Keratinocyte (primary cell): ENCODE data around the gene ANKS6.

Source experiments
- CTCF ChIP-seq, 3 experiments: IDR thresholded peaks in 1 of 3; conservative IDR thresholded peaks in 1 of 3; optimal IDR thresholded peaks in 1 of 3; 2 replicates in 2 of 3; 3 replicates in 1 of 3; pipeline versions ENCODE3 to v1.5.1; 2011; ENCODE audit warnings: low read length in 3 of 3, mild to moderate bottlenecking in 3 of 3, moderate library complexity in 2 of 3, control low read depth in 1 of 3, inconsistent platforms in 1 of 3; ENCODE audit not compliant: insufficient read depth in 2 of 3; ENCODE audit errors: extremely low read depth in 1 of 3
- EZH2 ChIP-seq: IDR thresholded peaks from one replicate; pipeline ENCODE4 v1.6.1; 2012; ENCODE audit warnings: inconsistent platforms, mild to moderate bottlenecking, low read length, moderate library complexity

DNA sequence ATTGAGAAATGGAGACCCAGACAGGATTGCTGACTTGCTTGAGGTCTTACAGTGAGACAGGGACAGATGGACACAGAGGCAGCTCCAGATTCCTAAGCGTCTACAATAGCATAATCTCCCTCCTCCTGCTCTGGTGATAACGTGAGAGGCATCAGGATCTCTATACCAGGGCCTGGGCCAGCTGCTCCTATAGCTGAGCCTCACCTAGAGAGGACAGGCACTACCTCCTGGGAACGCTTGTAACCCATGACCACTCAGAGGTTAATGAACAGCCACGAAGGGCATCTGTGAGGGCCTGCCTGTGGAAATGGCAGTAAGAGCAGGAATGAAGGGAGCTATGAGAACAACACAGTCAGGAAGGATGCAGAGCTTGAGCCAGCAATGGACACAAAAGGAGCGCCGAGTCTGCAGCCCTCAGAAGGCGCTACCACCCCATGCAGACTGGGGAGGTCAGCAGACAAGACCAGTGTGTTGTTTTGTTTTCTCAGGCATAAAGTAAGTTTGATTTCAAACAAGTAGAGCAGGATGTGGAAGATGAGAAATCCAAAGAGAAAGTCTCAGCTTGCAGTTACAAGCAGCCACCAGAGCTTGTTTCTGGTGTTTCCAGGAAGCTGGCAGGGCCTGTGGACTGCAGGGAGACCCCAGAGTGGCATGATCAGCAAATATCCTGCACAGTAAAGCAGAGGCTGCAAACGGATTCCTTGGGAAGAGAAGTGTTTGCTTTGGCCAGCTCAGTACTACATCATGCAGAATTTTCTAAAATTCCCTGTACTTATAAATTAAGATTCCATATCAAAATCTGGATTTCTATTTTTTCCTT lies 17.4 kb downstream of the ANKS6 start:
- TF ChIP-seq EZH2, result no peak
- no peak for TF ChIP-seq CTCF (optimal IDR thresholded peaks at IDR 0.05 in 1 of 3, IDR thresholded peaks at IDR 0.05 in 1 of 3, conservative IDR thresholded peaks at IDR 0.05 in 1 of 3; ENCODE audit: extremely low read depth in 1 of 3, insufficient read depth in 2 of 3, low read length in 3 of 3)
